Stimulated activated CD4-positive, alpha-beta T cell treated with anti-CD3 and anti-CD28 coated beads, Interleukin-15, amount 100 ng/mL, for 1 hour (primary cell): Measurements from ENCODE around the gene SAMD4B.
"Not testable (repeated sequence)": the region's sequence is repeated elsewhere in the genome, so short reads cannot be mapped to it uniquely, and the experiment has no call there.

Experiments
- DNase-seq, 2 donors: peaks; one replicate each; pipeline ENCODE4 v3.0.0-alpha.2; 2020; ENCODE audit warnings: low read depth in 1 of 2, low spot score in 1 of 2

SAMD4B gene

DNA sequence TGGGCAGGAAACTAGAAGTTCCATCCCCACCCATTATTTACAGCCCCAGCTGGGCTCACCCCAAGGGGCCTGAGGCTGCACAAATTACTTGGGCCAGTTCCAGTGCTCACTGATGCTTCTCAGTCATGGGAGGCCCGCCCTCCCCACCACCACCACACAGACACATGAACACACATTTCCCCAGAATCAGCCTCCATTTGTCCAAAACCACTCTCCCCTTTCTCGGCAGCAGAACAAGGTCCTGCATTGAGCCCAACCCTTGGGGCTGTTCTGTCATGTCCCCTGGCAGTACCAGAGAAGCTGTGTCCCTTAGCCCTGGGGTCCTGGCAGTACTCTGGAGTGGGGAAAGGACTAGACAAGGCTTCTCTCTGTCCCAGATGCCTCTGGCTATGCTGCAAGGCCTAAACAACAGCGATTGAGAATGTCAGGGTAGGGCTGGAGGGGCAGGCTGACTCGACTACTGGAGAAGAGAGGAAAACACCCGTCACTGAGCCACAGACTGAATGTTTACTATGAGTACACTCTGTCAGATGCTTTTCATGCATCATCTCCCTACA, 21.8 kb downstream of the SAMD4B start:
- no peak for DNase-seq

DNA sequence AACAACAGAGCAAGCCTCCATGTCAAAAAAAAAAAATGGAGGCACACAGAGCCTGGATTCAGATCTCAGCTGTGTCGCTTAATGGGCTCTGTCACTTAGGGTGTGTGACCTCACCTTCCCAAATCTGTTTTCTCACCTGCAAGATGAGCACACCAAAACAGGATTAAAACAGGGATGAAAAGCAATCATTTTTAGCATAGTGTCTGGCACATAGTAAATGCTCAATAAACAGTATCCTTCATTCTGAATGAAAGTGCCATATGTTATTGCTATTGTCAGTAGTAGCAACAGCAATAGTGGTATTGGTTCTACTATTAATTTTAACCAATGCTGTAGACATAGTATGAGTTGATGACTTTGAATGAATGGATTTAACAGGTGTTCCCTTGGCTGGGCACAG, 23.3 kb downstream of the SAMD4B start:
- no peak for DNase-seq

DNA sequence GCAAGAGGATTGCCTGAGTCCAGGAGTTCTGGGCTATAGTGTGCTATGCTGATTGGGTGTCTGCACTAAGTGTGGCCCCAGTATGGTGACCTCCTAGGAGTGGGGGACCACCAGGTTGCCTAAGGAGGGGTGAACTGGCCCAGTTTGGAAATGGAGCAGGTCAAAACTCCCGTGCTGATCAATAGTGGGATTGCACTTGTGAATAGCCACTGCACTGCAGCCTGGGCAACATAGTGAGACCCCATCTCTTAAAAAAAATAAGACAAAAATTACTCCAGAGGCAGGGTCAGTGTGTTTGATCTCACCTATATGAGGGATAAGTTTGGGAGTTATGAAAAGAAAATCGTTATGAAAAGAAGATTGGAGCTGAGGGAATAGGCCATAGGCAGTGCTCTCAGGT, 27.0 kb downstream of the SAMD4B start:
- no peak for DNase-seq

DNA sequence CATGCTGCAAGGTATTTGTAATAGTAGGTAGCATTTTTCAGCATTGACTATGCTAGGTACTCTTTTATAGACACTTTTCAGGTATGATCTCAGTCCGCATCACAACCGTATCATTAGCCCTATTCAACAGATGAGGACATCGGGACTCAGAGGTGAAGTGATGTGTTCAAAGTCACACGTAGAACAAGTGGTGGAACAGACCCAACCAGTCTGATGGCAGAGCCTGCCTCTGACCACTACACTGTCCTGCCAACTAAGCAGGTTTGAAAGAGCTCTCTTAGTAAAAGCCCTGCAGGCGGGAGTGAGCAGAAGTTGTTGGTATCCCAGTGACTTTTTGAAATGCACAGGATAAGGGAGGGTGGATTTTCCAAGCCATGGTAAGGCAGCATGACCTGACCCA, 28.5 kb downstream of the SAMD4B start:
- DNase-seq, result no peak

DNA sequence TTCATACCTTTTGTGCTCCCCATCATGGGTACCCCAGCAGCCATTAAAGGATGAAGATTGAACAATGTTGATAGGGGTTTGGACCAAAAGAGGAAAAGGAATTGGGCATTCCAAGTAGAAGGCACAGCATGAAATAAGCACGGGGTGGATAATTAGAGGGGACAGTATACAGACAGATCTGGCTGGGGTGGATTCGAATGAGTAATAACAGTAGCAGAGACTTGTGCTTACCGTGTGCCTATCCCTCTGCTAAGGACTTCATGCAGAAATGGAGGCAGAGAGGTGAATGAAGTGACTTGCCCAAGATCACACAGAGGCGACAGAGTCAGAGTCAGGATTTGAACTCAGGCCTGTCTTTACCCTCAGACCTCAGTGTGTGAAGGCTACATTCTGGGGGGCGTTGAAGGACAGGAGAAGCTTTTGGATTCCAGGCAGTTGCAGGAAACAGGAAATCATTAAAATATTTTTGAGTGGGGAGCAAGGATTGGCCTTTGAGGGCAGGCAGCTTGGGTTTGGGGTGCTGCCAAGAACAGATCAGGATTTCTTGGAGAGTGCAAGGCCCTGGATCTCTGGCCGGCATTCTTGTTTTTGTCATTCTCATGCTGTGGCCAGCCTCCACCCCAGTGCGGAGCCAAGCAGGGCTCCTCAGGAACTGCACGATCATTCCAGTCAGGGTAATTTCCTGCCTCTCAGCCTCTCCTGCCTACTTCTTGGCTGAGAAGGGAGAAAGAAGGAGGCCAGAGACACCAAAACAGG, 30.0 kb downstream of the SAMD4B start:
- no peak for DNase-seq

DNA sequence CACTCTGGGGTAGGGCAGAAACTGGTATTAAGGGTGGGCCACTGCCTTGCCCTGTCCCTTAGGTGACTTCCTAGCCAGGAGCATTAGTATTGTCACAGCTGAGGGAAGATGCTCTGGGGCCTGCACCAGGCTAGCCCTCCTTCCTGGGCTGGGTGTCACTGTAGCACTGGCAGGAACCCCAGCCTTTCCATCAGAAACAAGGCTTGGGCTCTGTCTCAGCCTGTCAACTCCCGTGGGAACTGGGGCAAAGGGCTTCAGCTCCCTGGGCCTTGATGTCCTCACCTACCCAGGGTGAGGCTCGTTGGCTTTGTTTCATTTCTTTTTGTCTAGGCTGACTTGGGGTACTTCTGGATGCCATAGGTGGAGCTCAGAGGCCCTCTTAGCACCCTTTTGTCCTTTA, 30.7 kb downstream of the SAMD4B start:
- no peak for DNase-seq

DNA sequence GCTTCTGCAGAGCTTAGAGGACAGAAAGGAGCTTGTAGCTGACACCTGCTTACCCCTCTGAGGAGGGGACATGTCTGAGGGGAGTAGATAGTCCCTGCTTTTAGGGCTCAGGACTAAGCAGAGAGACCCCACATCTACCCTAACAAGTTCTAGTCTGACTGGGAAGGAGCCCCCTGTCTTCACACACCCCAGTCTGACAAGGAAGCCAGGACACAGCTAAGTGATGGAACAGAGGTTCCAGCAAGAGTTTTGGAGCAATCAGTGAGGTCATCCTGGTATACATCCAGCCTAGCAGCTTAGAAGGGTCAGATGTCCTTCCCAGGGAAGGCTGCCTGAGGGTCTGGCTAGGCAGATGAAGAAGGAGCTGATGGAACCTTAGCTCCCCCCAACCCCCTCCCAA, 33.7 kb downstream of the SAMD4B start:
- DNase-seq, result no peak

DNA sequence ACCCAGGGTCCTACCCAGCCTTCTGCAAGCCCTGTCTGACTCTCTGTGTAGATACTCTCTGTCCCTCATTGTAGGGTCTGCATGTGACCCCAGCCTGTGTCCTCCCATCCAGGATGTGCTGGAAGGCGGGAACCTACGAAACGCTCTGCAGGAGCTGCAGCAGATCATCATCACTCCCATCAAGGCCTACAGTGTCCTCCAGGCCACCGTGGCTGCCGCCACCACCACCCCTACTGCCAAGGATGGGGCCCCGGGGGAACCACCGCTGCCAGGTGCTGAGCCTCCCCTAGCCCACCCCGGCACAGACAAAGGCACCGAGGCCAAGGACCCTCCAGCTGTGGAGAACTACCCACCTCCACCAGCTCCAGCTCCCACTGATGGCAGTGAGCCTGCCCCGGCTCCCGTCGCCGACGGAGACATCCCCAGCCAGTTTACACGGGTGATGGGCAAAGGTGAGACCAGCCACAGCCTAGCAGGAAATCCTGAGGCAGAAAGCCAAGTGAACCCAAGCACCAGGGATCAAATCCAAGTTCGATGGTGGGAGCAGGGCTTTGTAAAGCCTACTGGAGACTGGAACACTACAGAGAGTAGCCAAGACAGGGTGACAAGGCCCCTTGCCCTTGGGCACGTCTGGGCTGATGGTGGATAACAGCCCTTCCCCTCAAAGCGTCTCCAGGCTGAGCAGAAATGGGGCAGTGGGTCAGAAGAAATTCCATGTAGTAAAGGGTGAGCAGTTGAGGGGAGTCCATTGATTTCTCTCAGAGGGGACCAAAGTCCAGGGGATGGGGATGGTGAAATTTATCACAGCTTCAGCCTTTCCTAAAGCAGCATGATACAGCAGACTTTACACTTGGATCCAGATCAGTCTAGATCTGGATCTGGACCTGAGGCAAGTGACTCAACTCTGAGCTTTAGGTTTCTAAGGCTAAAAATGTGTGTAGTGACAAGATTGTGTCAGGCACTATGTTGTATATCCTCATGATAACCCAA, 35.4 kb downstream of the SAMD4B start:
- DNase-seq, result no peak

DNA sequence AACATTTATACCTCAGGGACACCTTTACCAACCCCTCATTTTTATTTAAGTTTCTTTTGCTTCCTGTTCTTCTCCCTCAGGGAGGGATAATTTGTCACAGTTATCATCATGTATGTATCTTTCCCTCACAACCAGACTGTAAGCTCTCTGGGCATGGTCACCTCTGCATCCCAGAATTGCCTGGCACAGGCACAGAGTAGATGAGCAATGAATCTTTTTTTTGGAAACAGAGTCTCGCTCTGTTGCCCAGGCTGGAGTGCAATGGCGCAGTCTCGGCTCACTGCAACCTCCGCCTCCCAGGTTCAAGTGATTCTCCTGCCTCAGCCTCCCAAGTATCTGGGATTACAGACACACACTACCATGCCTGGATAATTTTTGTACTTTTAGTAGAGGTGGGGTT, 37.1 kb downstream of the SAMD4B start:
- DNase-seq, result not testable (repeated sequence)

DNA sequence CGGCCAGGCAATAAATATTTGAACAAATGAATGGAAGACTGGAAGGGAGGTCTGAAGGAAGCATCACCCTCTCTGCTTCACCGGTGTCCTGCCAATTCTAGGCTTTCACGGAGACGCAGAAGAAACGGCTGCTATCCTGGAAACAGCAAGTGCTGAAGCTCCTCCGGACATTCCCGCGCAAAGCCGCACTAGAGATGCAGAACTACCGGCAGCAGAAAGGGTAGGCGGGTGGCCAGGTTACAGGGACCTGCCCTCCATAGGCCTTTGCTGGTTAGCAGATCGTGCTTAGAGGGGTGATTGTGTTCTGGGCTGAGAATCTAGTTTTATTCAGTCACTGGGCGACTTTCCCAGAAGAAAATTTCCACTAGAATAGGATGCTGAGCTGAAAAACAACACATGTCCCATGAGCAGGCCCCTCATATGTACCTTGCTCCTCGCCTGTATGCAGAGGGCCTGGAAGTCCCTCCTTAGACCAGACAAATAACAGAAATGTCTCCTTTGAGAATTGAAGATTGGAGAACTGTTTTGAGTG, 37.7 kb downstream of the SAMD4B start:
- DNase-seq, result no peak

DNA sequence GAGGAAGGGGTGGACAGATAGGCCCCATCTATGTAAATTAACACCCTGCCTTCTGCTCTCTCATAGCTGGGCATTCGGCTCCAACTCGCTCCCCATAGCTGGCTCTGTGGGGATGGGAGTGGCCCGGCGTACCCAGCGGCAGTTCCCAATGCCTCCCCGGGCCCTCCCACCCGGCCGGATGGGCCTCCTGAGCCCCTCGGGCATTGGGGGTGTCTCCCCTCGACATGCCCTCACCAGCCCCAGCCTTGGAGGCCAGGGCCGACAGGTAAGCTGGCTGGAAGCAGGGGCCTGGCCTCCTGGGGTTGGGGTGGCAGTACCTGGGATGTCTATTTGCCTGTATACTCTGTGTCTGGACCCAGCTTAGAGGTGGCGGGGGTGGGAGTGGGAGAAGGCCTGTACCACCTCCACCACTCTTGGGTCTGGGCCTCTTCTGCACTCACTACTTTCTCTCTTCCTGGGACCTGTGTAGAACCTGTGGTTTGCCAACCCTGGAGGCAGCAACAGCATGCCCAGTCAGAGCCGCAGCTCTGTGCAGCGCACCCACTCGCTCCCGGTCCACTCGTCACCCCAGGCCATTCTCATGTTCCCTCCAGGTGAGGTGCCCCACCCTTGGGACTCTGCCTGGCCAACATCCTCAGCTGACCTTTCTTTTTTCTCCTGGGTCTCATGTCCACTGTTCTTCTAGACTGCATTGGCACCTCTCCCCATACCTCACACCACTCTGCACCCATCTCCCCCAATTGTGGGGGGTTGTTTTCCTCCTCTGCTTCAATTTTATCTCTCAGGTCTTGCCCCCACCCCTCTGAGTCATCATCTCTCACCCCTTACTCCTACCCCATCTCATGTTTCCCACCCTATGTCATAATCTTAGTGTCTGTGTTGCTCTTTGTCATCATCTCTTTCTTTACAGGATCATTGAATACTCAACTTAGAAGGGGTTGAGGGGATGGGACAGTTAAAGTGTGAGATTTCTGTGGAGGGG, 38.6 kb downstream of the SAMD4B start:
- no peak for DNase-seq

DNA sequence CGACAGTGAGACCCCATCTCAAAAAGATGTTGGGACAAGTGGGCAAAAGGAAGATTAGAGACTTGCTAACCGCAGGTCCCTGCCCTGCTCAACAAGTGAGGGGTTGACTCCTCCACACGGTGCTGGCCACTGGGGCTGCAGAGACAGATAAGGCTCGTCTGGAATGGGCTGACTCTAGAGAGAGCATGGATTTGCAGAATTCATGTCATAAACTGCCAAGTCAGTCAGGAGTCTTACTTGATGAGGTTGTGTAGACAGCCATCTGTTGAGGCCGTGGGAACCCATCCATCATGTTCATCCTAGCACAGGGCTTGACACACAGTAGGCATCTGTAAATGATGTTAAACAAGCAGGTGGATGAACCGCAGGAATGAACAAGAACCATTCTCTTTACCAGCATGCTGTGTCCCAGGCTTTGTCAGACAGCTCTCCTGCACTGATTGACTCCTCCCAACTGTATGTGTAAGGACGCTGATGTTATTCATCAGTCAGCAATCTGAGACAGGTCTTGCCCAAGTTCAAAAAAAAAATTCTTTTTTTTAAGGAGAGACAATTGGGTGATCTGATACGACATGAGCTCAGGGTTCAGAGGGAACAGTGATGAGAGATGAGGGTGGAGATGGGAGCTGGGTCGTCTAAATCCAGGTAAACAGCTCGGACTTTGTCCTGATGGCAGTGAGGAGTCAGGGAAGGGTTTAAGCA, 39.8 kb downstream of the SAMD4B start:
- DNase-seq, result no peak

DNA sequence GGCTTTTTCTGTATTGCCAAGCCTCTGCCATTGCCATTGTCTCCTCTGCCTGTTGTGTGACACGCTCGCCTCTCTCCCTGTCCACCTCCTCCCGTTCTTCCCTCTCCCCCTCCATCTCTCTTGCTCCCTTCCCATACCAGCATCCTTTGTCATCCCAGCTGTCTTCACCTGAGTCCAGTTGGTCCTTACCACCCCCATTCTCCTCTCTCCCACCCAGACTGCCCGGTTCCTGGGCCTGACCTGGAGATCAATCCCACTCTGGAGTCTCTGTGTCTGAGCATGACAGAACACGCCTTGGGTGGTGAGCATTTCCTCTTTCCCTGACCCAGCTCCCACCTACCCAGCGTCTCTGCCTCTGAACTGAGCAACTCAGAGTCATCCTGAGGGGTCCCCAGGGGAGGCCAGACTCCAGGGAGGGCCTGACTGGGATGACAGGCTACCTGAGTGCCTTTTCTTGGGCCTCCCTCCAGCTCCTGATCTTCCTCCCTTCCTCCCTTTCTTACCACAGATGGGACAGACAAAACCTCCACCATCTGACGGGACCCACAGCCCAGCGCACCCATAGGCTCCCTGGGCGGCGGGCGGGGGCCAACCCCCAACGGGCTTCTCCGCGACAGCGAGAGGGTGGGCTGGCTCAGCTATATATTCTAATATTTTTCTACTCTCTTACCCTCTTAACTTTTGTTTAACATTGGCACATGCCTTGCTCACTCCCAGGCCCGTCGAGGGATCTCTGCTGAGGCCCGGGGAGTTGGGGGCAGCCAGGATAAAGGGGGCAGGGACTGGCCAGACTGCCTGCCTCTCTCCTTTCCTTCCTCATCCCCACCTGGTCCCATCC, 41.0 kb downstream of the SAMD4B start:
- no peak for DNase-seq

DNA sequence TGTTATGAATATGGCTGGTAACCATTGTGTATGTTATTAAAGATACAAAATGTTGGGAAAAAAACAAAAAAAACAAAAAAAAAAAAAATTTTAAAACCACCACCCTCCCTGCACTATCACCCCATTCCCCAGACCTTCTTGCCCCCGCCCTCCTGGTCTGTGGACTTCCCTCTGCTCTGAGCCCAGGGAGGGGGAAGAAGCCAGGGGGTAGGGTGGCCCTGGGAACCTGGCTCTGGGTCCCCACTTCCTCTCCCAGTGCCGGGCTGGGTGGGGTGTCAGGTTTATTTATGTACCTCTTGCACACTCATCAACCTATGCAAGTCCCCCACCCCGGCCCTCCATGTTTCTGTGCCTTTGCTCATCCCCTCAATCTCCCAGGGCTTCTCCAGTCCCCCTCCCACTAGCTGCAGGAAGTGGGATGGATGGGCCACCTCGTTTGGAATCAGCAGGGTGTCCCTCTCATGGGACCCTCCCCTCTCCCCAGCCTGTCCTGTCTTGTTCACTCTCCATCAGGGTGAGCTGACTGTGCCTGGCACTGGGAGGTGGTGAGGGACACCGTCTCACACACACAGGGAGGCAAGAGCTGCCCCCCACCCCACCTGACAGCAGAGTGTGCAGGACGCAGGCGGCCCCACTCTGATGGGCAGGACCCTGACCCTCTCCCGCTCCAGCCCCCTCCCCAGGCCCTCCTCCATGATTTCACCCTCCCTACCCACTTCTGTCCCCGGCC, 42.8 kb downstream of the SAMD4B start:
- DNase-seq, result no peak

DNA sequence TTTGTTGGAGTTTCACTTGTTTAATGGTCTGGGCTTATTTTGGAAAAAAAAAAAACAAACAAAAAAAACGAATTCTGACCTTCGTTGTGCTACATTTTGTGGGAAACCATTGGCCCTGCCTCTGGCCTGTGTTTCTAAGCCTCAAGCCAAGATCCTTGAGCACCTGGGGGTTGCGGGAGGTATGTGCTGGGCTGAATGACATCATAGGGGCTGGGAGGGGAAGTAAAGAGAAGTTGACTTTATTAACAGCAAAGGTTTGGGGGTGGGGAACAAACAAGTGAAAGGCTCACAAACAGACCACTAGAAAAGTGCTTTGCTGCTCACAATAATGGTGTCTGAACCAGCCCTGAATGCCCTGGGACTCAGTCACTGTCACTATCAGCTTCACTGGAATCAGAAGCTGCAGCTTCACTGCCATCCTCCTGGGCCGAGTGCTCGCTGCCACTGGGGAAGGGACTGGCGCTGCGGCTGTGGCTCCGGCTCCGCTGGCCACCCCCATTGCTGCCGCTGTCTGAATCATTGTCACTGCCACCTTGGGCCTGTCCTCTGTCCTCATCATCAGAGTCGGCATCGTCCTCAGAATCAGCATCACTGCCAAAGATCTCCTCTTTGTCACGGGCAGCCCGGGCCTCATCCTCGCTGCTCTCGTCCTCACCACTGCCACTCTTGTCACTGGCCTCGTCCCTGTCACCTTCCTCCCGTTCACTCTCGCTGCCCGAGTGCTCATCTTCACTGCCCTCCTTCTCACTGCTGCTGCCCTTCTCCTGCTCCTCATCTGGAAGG, 43.6 kb downstream of the SAMD4B start:
- DNase-seq, result no peak

DNA sequence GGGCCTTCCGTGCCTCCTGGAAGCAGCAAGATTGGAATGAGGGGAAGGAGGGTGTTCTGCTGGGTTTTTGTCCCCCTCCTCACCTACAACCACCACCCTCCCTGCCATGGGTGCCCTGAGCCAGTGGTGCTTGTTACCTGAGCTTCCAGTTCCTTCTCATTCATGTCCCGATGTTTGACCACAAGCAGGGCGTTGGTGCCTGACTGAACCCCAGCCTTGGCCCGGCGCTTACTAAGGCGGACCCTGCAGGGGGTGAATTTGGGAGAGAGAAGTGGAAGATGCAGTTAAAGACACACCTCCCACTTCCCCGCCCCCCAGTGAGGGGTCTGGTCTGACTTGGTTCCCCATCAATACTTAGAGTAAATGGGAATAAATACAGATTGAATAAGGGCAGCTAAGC, 44.3 kb downstream of the SAMD4B start:
- no peak for DNase-seq

DNA sequence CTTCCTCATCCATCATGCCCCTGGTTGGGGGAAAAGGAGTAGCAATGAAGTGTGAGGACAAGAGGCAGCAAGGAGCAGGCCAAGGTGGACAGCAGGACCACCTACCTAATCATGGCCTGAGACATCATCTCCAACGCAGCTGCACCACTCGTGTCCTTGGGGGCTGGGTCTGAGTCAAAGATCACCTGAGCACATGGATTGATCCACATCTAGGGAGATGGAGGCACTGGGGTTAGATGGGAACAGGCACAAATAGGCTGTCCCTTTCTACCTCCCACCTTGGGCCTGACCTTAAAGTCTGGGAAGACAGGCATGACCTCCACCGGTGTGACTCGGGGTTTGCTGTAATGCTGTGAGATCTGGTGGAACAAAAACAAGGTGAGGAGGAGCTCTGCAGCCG, 46.4 kb downstream of the SAMD4B start:
- DNase-seq, result no peak
